IPS-11a (cell line): ENCODE results near the gene KLF7.

ENCODE experiments used
- H3K4me3 ChIP-seq: one replicate; pipeline ENCODE4 v1.5.1; 2013; ENCODE audit warnings: low read depth, low read length, control low read depth

Gene KLF7

GRCh38 chr2:207129821-207130220 is 35.9 kb downstream of the KLF7 start:
- no peak overlapping the region for H3K4me3 ChIP-seq

DNA sequence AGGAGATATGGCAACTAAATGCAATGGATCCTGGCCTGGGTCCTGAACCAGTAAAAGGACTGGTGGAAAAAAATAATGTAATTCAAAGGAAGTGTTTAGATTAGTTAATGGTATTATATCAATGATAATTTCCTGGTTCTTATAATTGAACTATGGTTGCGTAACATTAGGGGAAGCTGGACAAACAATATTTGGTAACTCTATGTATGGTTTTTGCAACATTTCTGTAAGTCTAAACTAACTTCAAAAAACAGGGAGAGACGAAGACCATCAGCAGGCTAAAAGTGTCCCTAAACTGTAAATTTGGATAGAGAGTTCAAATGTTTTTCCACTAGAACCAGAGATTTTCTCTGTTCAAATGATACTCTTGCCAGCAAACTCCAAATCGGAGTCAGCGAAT is 36.9 kb downstream of the KLF7 start:
- H3K4me3 ChIP-seq, result no peak overlapping the region

- H3K4me3 ChIP-seq, result no peak overlapping the region
These were observed 38.9 kb downstream of the KLF7 start for GRCh38 chr2:207126724-207127308.

GRCh38 chr2:207123776-207124391 is 41.9 kb downstream of the KLF7 start:
- no peak overlapping the region for H3K4me3 ChIP-seq

DNA sequence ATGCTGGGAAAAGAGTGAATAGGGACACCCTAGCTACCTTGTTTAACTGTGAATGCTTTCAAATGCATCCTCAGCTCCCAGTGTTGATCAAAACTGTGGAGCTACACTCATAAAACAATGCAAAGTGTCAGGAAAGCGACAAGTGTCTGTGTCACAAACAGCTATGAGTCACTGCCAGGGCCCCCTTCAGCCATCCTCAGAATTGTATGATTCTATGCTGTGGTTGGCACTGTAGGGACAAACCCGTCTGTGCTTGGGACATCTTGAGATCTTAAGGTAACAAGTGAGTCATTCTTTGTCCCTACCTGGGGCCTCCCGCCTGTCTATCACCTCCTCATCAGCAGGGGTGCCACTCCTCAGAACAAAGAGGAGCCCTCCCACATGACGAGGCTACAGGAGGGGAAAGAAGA is 42.4 kb downstream of the KLF7 start:
- no peak overlapping the region for H3K4me3 ChIP-seq

DNA sequence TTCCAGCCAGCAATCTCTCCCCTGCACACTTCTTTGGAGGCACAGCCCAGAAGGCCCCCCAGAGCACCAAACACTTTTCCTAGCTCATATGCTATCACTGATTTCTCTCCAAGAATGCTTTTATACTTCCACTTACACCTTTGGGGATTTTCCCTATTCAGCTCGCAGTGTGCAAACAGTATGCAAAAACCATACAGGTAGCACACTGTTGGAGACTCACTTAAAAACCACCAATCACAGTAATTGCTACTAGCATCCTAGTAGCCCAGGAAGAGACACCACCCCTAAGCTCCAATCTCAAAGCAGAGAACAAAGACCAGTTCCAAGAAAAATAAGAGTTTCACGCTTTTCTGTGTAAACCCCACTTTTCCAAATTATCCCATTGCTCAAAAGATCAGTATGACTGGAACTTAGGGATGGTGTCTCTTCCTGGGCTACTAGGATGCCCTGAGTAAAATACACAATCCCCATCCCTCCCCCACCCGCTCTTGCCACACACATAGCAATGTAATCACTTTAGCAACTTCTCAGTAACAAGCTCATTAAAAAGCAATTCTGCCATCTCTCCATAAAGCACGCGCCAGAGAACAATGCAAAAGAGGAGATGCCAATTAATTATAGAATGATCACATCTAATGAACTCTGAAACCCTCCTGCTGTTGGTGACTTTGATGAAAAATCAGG is 43.0 kb downstream of the KLF7 start:
- H3K4me3 ChIP-seq, result no peak overlapping the region

DNA sequence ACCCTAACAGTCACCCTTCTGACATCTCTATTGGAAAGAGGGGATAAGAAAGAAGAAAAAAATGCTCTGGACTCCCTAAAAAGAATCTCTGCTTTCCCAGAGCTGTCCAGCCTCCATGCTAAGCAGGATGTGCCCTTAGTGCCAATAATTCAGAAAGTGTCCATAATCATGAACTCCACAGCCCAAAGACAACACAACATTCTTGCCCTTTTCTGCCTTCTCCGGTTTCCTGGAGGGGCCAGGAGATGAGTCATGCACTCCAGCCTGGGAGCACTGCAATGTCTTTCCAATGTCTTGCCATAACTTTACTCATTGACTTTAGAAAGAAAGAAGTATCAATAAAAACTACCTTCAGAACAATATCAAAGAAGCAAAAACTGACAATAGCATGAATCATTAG is 44.0 kb downstream of the KLF7 start:
- H3K4me3 ChIP-seq, result no peak overlapping the region

DNA sequence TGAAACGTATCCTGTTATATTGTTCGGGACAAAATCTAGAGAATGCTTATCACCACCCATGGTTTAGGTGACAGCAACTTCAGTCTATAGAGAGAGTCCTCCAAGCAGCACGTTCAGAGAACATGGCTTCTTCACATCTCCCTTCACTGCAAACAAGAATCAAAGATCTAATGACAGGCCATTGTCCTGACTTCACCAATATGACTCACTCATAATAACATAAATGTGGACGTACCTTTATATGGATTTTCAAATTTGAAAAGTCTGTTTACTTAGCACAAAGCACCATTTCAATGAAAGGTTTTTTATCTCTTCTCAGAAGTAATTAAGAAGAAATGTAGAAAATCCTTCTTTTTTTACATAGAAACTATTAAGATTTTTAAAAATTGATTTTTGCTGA is 46.7 kb downstream of the KLF7 start:
- H3K4me3 ChIP-seq, result no peak overlapping the region

DNA sequence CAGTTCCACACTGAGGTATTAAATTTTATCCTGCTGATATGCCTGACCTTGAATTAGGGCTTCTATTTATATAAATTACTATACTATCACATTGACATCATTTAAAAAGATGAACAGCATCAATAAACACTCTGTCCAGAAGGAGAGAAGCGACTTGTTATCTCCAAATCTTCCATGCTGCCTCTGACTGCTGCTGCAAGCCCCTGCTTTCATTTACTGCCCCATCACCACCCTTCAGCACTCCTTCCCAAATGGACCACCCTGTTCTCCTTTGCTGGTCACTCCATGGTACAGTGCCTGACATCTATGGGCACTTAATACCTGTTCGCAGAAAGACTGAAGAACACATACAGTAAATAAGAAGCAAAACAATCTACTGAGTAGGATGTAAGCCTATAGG is 48.1 kb downstream of the KLF7 start:
- H3K4me3 ChIP-seq, result no peak overlapping the region

DNA sequence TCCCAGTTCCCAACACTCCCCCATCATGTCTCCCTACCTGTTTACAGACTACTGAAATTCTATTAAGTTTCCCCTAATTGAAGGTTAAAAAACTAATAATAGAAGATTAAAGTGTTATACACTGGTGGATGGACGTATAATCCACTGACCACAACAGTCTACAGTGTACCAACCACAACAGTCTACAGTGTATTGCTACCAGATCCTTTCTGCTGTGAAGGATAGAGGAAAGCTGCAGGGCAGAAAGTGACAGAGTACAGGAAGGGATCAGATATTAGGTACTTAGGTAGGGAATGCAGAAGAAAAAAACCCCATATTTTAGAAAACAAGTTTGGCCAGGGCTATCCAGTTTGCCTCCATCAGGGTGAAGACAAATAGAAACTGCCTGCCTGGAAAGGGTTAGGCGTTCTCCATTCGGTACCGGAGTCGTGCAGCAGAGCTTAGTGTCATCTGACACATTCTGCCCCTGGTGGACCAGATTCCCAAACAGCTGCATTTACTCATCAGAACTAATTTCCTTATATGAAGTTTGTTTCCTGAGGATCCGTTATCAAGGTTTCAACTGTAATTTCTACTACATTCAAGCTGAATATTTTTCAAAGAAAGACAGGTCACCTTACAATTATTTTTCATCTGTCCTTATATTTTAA is 49.9 kb downstream of the KLF7 start:
- H3K4me3 ChIP-seq, result no peak overlapping the region

GRCh38 chr2:207113414-207113813 is 52.3 kb downstream of the KLF7 start:
- no peak overlapping the region for H3K4me3 ChIP-seq

DNA sequence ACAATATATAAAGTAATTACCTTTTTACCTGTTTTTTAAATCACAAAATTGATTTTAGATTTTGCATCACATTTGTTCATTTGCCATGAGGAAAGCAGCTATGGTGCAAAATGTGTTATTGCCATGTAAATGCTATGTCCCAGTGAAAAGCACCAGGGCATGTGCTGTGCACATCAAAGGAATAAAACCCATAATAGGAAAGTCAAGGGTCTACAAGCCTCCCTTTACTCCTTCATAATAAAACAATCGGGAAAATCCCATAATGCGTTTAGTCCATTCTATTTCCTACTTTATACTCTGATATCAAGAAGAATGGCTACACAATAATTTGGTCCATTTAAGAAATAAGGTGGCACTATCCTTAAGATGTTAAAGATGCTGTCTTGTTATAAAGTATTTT is 53.0 kb downstream of the KLF7 start:
- no peak overlapping the region for H3K4me3 ChIP-seq

DNA sequence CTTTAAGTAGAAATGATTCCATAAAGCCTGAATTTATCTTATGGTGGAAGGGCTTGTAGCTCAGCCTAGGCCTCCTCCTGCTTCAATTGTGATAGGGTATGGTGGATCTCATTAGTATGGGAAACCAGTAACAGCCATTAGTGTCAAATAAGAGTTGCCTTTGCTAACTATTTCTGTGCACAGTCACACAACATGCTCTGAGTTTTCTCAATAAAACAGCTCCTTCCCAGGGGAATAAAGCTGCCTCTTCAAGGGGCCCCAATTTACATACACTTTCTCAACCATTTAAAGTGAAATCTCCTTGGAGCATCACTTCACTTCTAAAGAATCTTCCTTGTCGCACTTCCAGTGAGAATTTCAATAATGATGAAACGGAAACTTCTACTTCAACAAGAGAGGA is 53.4 kb downstream of the KLF7 start:
- no peak overlapping the region for H3K4me3 ChIP-seq

- no peak overlapping the region for H3K4me3 ChIP-seq
These were observed 54.0 kb downstream of the KLF7 start for GRCh38 chr2:207111757-207112156.

DNA sequence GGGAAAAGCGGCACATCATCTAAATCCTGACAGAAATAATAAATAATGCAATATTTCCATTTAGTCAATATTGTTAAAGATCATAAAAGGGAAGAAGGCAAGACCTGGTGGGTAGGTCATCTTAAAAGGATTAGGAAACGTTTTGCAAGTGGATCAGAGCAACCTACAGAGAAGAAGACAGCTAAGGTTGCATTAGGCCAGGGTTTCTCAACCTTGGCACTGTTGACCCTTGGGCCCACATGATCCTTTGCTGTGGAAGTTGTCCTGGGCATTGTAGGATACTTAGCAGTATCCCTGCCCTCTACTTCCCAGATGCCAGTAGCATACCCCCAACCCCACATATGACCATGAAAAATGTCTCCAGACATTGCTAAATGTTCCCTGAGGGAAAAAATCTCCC is 55.0 kb downstream of the KLF7 start:
- no peak overlapping the region for H3K4me3 ChIP-seq

GRCh38 chr2:207110310-207110709 is 55.4 kb downstream of the KLF7 start:
- H3K4me3 ChIP-seq, result no peak overlapping the region

GRCh38 chr2:207109768-207110167 is 56.0 kb downstream of the KLF7 start:
- H3K4me3 ChIP-seq, result no peak overlapping the region

GRCh38 chr2:207108440-207108839 is 57.3 kb downstream of the KLF7 start:
- no peak overlapping the region for H3K4me3 ChIP-seq

DNA sequence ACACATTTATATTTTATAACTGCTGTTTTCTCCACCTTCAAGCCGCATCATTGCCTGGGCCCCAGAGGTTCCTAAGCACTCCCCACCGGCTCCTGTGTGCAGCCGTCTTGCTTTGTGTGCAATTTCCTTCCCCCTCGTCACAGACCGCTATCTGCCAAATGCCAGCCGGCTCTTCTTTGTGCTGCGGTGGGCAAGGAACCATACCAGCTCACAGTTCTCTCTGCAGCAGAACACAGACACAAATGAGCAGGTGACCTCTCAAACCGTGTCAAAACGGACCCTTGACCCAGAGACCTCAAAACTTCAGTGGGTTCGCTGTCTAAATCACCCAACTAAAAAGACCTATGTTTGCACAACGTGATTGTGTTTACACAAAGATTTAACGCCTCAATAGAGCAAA is 58.2 kb downstream of the KLF7 start:
- H3K4me3 ChIP-seq, result no peak overlapping the region

GRCh38 chr2:207107131-207107530 is 58.6 kb downstream of the KLF7 start:
- no peak overlapping the region for H3K4me3 ChIP-seq

- no peak overlapping the region for H3K4me3 ChIP-seq
These were observed 62.6 kb downstream of the KLF7 start for GRCh38 chr2:207103132-207103531.

- no peak overlapping the region for H3K4me3 ChIP-seq
These were observed 63.8 kb downstream of the KLF7 start for GRCh38 chr2:207101984-207102383.
